C4-2B (cell line): ENCODE results near the gene CIDEB.

Experiments used
- ZFX ChIP-seq: fragments of 450-650 bp; IDR thresholded peaks from 2 replicates; pipeline ENCODE4 v1.6.1; 2017
- TF ChIP-seq, protein P1 (sequence below): fragments of 450-650 bp; conservative IDR thresholded peaks from 2 replicates; pipeline ENCODE4 v1.5.1; 2017; ENCODE audit warnings: mild to moderate bottlenecking

DNA sequence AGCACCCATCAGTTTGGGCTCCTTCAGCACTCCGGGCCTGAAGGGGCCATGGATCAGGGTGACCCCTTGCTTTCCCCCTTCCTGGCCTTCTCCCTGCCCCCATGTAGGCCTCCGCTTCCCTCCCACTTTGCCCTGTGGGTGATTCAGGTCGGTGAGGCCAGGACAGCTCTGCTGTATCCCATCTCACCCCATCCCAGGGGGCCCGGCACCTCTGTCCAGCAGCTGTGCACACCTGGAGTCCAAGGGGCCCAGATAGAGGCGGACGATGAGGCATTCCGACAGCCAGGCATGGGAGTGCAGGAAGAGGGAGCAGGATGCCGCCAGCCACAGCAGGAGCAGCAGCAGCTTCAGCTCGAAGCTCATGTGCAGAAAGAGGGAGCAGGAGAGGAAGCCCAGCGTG, 14.9 kb upstream of the CIDEB start:
- TF ChIP-seq, protein P1, sequence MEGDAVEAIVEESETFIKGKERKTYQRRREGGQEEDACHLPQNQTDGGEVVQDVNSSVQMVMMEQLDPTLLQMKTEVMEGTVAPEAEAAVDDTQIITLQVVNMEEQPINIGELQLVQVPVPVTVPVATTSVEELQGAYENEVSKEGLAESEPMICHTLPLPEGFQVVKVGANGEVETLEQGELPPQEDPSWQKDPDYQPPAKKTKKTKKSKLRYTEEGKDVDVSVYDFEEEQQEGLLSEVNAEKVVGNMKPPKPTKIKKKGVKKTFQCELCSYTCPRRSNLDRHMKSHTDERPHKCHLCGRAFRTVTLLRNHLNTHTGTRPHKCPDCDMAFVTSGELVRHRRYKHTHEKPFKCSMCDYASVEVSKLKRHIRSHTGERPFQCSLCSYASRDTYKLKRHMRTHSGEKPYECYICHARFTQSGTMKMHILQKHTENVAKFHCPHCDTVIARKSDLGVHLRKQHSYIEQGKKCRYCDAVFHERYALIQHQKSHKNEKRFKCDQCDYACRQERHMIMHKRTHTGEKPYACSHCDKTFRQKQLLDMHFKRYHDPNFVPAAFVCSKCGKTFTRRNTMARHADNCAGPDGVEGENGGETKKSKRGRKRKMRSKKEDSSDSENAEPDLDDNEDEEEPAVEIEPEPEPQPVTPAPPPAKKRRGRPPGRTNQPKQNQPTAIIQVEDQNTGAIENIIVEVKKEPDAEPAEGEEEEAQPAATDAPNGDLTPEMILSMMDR = no peak
- no peak for TF ChIP-seq ZFX
